ENCODE data around the gene CD99L2. TPM values are rescaled to one million over a fixed set of nuclear protein-coding genes. Genes with fewer than 3 reads are reported as not detected.

Gene CD99L2
- total RNA-seq, 1 donor from 2014 or later: 12.0 TPM

DNA sequence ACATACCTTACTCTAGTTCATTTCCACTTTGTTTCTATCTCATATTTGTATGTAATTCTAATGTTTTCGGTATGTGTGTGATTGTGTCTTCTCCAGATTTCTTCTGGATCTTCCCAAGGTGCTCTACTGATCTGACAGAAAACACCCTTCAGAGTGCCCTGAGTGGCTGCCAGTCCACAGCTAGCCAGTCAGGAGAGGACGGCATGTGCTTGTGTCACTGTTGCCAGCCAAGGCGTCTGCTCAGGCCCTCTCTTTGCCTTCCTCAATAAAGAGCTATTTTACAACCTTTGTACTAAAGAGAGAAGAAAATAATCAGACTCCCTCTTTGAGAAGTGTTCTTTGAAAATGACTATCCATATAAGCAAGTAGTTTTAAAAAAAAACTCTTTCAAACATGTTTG, 29.0 kb downstream of the CD99L2 start:
- no peak overlapping the region for H3K27ac Mint-ChIP-seq
- H3K27me3 Mint-ChIP-seq (ENCODE audit: low read depth): no peaks in the 10 kb centered on the region
- H3K4me1 Mint-ChIP-seq (ENCODE audit: low read depth): peaks cover 22% of the 10 kb centered on the region
- H3K9me3 Mint-ChIP-seq: peaks cover 9% of the 10 kb centered on the region
- DNase-seq (ENCODE audit: low spot score): no peak
- peaks cover 4% of the 10 kb centered on the region for H3K36me3 Mint-ChIP-seq (ENCODE audit: low read depth)
- H3K4me3 Mint-ChIP-seq (ENCODE audit: low read depth): no peak overlapping the region
- intact Hi-C loops (cut with micrococcal nuclease): no loop called here

GRCh38 chrX:150868625-150869024, 29.8 kb downstream of the CD99L2 start:
- H3K4me3 Mint-ChIP-seq (ENCODE audit: low read depth): no peak overlapping the region

DNA sequence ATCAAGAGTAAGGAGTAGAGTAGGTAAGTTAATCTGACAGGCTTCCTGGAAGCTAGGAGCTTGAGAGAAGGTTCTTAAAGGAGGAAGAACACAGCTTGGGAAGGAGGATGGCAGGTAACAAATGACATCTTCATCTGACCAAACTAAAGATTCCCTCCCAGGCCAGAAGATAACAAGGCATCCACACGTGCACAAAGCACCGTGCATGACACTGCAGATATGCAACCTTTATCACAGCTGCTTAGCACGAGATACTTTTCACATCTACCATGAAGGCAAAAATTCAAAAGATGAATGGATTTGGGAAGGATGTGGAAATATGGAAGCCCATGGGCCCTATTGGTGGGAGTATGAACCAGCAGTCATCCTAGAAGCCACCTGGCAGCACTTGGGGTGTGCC, 34.3 kb downstream of the CD99L2 start:
- intact Hi-C loops (cut with micrococcal nuclease): no loop called here
- Mint-ChIP-seq H3K4me1 (ENCODE audit: low read depth) (peaks cover 5% of the 10 kb centered on the region), H3K9me3 (peaks cover 8% of the 10 kb centered on the region), H3K4me3 (ENCODE audit: low read depth) (no peak overlapping the region), H3K27ac (no peak overlapping the region), H3K36me3 (ENCODE audit: low read depth) (no peaks in the 10 kb centered on the region), H3K27me3 (ENCODE audit: low read depth) (no peaks in the 10 kb centered on the region)
- no peak for DNase-seq (ENCODE audit: low spot score)

More at GRCh38 chrX:150868625-150869024, 29.8 kb downstream of the CD99L2 start:
- intact Hi-C loops (cut with micrococcal nuclease): no loop called here
- DNase-seq (ENCODE audit: low spot score): no peak
- Mint-ChIP-seq H3K36me3 (ENCODE audit: low read depth) (no peaks in the 10 kb centered on the region), H3K27ac (no peak overlapping the region), H3K9me3 (peaks cover 6% of the 10 kb centered on the region), H3K27me3 (ENCODE audit: low read depth) (no peaks in the 10 kb centered on the region), H3K4me1 (ENCODE audit: low read depth) (peaks cover 16% of the 10 kb centered on the region)

DNA sequence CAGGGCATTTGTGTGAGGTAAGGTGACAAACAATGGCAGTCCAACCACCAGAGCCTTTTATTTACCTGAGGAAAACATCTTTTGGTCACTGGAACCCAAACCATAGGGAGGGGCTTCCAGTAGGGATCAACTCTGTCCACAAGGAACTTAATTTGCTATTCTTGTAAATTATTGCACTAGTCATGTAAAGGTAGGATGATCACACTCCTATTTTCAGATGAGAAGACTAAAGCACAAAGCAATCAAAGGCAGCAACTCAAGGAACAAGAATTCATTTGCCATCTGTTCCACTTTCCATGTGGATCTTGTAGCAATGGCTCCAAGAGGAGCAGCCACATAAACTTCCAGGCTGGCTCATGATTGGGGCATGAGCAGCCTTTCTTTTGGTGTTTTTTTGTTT, 35.3 kb downstream of the CD99L2 start:
- H3K27me3 Mint-ChIP-seq (ENCODE audit: low read depth): no peaks in the 10 kb centered on the region

GRCh38 chrX:150857453-150857852, 41.0 kb downstream of the CD99L2 start:
- no peaks in the 10 kb centered on the region for H3K27me3 Mint-ChIP-seq (ENCODE audit: low read depth)
- intact Hi-C loops (cut with micrococcal nuclease): no loop called here
- DNase-seq (ENCODE audit: low spot score): no peak
- H3K27ac Mint-ChIP-seq: no peak overlapping the region
- peaks cover 16% of the 10 kb centered on the region for H3K36me3 Mint-ChIP-seq (ENCODE audit: low read depth)
- peaks cover 2% of the 10 kb centered on the region for H3K4me1 Mint-ChIP-seq (ENCODE audit: low read depth)
- no peak overlapping the region for H3K4me3 Mint-ChIP-seq (ENCODE audit: low read depth)
- H3K9me3 Mint-ChIP-seq: peaks cover 40% of the 10 kb centered on the region

More for the DNA sequence above, 35.3 kb downstream of the CD99L2 start:
- Mint-ChIP-seq H3K27ac (no peak overlapping the region), H3K9me3 (peaks cover 14% of the 10 kb centered on the region), H3K36me3 (ENCODE audit: low read depth) (peaks cover 4% of the 10 kb centered on the region), H3K4me1 (ENCODE audit: low read depth) (no peaks in the 10 kb centered on the region), H3K4me3 (ENCODE audit: low read depth) (no peak overlapping the region)
- intact Hi-C loops (cut with micrococcal nuclease): no loop called here
- DNase-seq (ENCODE audit: low spot score): no peak

DNA sequence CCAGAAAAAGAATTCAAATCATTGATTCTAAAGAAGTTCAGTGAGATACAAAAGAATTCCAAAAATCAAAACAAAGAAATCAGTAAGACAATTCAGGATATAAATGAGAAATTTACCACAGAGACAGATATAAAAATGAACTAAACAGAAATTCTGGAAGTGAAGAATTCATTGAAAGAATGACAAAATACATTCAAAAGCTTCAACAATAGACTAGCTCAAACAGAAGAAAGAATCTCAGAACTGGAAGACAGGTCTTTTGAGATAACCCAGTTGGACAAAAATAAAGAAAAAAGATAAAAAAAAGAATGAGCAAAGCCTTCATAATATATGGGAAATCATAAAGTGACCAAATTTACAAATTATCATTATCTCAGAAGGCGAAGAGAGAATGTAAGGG, 41.7 kb downstream of the CD99L2 start:
- Mint-ChIP-seq H3K27ac (no peak overlapping the region), H3K9me3 (peaks cover 40% of the 10 kb centered on the region), H3K36me3 (ENCODE audit: low read depth) (peaks cover 16% of the 10 kb centered on the region), H3K4me1 (ENCODE audit: low read depth) (peaks cover 2% of the 10 kb centered on the region), H3K4me3 (ENCODE audit: low read depth) (no peak overlapping the region), H3K27me3 (ENCODE audit: low read depth) (no peaks in the 10 kb centered on the region)
- intact Hi-C loops (cut with micrococcal nuclease): no loop called here
- no peak for DNase-seq (ENCODE audit: low spot score)

- no peak overlapping the region for H3K27ac Mint-ChIP-seq
- no peak overlapping the region for H3K4me3 Mint-ChIP-seq (ENCODE audit: low read depth)
- H3K27me3 Mint-ChIP-seq (ENCODE audit: low read depth): no peaks in the 10 kb centered on the region
- H3K4me1 Mint-ChIP-seq (ENCODE audit: low read depth): peaks cover 2% of the 10 kb centered on the region
- H3K9me3 Mint-ChIP-seq: peaks cover 40% of the 10 kb centered on the region
- H3K36me3 Mint-ChIP-seq (ENCODE audit: low read depth): peaks cover 16% of the 10 kb centered on the region
- intact Hi-C loops (cut with micrococcal nuclease): no loop called here
- DNase-seq (ENCODE audit: low spot score): no peak
Measured at GRCh38 chrX:150856101-150856500, 42.4 kb downstream of the CD99L2 start.

GRCh38 chrX:150854856-150855255, 43.6 kb downstream of the CD99L2 start:
- Mint-ChIP-seq H3K27ac (no peak overlapping the region), H3K27me3 (ENCODE audit: low read depth) (no peaks in the 10 kb centered on the region), H3K4me3 (ENCODE audit: low read depth) (no peak overlapping the region), H3K9me3 (peaks cover 32% of the 10 kb centered on the region), H3K36me3 (ENCODE audit: low read depth) (peaks cover 16% of the 10 kb centered on the region), H3K4me1 (ENCODE audit: low read depth) (peaks cover 2% of the 10 kb centered on the region)
- no peak for DNase-seq (ENCODE audit: low spot score)
- intact Hi-C loops (cut with micrococcal nuclease): no loop called here

DNA sequence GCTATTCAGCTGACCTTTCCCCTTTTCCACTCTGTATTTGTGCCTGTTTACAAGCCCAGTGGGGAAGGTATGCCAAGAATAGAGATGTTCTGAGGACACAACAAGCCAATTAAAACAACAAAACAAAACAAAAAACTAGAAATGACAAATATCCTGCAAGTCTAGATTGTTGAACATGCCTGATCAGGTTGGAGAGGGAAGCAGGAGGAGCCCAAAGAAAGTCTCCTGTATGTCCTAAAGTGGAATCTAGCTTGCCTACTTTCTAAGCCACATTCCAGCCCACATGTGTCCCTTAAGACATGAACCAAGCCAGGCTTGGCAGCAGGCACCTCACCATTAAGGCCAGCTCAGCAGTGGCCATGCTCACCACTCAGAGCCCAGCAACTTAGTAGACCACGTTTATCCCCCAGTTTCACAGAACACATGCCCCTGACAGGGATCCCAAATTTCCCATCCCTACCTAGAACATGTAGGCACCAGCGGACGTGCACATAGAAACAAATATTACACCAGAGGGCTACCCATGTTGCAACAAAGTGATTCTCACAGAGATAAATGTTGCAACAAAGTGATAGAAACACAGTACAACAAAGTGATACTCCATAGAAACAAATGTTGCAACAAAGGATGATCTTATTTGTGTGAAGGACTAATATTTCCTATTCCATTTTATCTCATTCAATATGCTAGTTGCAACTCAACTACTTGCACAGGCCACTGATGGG, 48.3 kb downstream of the CD99L2 start:
- Mint-ChIP-seq H3K36me3 (ENCODE audit: low read depth) (peaks cover 3% of the 10 kb centered on the region), H3K27me3 (ENCODE audit: low read depth) (no peaks in the 10 kb centered on the region), H3K4me3 (ENCODE audit: low read depth) (no peak overlapping the region), H3K4me1 (ENCODE audit: low read depth) (peaks cover 7% of the 10 kb centered on the region), H3K27ac (no peak overlapping the region), H3K9me3 (peaks cover 1% of the 10 kb centered on the region)
- no peak for DNase-seq (ENCODE audit: low spot score)
- intact Hi-C loops (cut with micrococcal nuclease): no loop called here

- intact Hi-C loops (cut with micrococcal nuclease): no loop called here
- Mint-ChIP-seq H3K36me3 (ENCODE audit: low read depth) (no peaks in the 10 kb centered on the region), H3K9me3 (no peaks in the 10 kb centered on the region), H3K4me1 (ENCODE audit: low read depth) (peaks cover 7% of the 10 kb centered on the region), H3K27ac (no peak overlapping the region), H3K4me3 (ENCODE audit: low read depth) (no peak overlapping the region), H3K27me3 (ENCODE audit: low read depth) (no peaks in the 10 kb centered on the region)
- no peak for DNase-seq (ENCODE audit: low spot score)
Measured at GRCh38 chrX:150849486-150849885, 49.0 kb downstream of the CD99L2 start.

- Mint-ChIP-seq H3K9me3 (no peaks in the 10 kb centered on the region), H3K4me3 (ENCODE audit: low read depth) (no peak overlapping the region)
Measured at GRCh38 chrX:150848914-150849365, 49.5 kb downstream of the CD99L2 start.

DNA sequence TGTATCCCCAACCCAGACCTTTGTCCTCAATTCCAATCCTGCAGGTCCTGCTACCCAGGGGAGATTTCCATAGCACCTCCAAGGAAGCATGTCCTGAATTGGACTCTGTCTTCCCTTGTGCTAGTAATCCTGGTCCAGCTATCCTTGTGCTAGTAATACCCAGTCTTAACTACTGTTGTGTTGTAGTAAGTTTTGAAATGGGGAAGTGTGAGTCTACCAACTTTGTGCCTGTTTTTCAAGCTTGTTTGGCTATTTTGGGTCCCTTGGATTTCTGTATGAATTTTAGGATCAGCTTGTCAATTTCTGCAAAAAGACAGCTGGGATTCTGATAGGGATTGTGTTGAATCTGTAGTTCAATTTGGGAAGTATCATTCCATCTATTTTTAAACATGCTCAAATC, 51.4 kb downstream of the CD99L2 start:
- Mint-ChIP-seq H3K27me3 (ENCODE audit: low read depth) (no peaks in the 10 kb centered on the region), H3K36me3 (ENCODE audit: low read depth) (no peaks in the 10 kb centered on the region), H3K9me3 (no peaks in the 10 kb centered on the region), H3K27ac (no peak overlapping the region), H3K4me3 (ENCODE audit: low read depth) (no peak overlapping the region), H3K4me1 (ENCODE audit: low read depth) (peaks cover 7% of the 10 kb centered on the region)
- intact Hi-C loops (cut with micrococcal nuclease): no loop called here
- DNase-seq (ENCODE audit: low spot score): no peak

More at GRCh38 chrX:150848914-150849365, 49.5 kb downstream of the CD99L2 start:
- Mint-ChIP-seq H3K36me3 (ENCODE audit: low read depth) (no peaks in the 10 kb centered on the region), H3K27me3 (ENCODE audit: low read depth) (no peaks in the 10 kb centered on the region), H3K27ac (no peak overlapping the region), H3K4me1 (ENCODE audit: low read depth) (peaks cover 7% of the 10 kb centered on the region)
- no peak for DNase-seq (ENCODE audit: low spot score)
- intact Hi-C loops (cut with micrococcal nuclease): no loop called here

DNA sequence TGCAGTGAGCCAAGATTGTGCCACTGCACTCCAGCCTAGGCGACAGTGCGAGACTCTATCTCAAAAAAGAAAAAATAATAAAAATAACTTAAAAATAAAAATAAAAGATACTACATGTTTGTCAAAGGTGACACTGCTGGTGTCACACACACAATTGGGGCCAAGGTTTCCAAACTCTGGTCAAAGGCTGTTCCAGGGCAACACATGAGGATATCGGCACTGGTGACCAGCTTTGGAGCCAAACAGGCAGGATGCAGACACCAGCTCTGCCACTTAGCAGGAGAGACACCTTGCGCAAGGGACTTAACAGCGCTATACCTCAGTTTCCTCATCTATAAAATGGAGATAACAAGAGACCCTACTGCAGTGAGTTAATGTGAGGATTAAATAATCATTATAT, 52.3 kb downstream of the CD99L2 start:
- Mint-ChIP-seq H3K4me1 (ENCODE audit: low read depth) (peaks cover 7% of the 10 kb centered on the region), H3K9me3 (no peaks in the 10 kb centered on the region), H3K27ac (no peak overlapping the region), H3K4me3 (ENCODE audit: low read depth) (no peak overlapping the region), H3K36me3 (ENCODE audit: low read depth) (no peaks in the 10 kb centered on the region), H3K27me3 (ENCODE audit: low read depth) (no peaks in the 10 kb centered on the region)
- intact Hi-C loops (cut with micrococcal nuclease): no loop called here
- no peak for DNase-seq (ENCODE audit: low spot score)
